GM12878 (cell line): ENCODE results near the gene FBF1. TPM values are rescaled to one million over a fixed set of nuclear protein-coding genes. Genes with fewer than 3 reads are reported as not detected.

Experiments used
- ATAC-seq: fragments of 200-7000 bp; cut with Tn5 transposase; 3 replicates; pipeline ENCODE4 v1.9.1; 2020; ENCODE audit warnings: mild to moderate bottlenecking, moderate library complexity
- BruUV-seq: library from RNA; stranded (reverse); fragments of 400-500 nt; replicated peaks from 2 replicates; lab custom pipeline; 2021; lab: Mats Ljungman, UMichigan
- CTCF ChIA-PET: fragments of 300-600 bp; sonication (Branson Sonifier 250); formaldehyde crosslinking; extraction: SDS; loops from one replicate; lab custom pipeline; 2021; ENCODE audit warnings: inconsistent platforms; lab: Yijun Ruan, JAX
- POLR2A ChIA-PET: fragments of 350-600 bp; formaldehyde crosslinking; extraction: SDS; loops from one replicate; lab custom pipeline; 2021; ENCODE audit warnings: inconsistent platforms; lab: Charles Lee
- RAD21 ChIA-PET: fragments of 300-600 bp; sonication (Branson Sonifier 250); formaldehyde crosslinking; loops from one replicate; lab custom pipeline; 2023; ENCODE audit warnings: antibody characterized with exemption; ENCODE audit not compliant: unreplicated experiment; lab: Charles Lee
- SMC1A ChIA-PET: fragments of 300-600 bp; sonication (Branson Sonifier 250); formaldehyde crosslinking; loops from one replicate; lab custom pipeline; 2023; ENCODE audit not compliant: unreplicated experiment, uncharacterized antibody; lab: Charles Lee
- DNase-seq: peaks from one replicate; pipeline ENCODE4 v3.0.0-alpha.2; 2011; ENCODE audit warnings: low read depth, low spot score
- FAIRE-seq: peaks from 3 replicates; lab custom pipeline; 2011; peaks lifted over from hg19 to GRCh38; lab: Jason Lieb, UNC
- H2AFZ ChIP-seq: 2 replicates; pipeline ENCODE4 v1.6.0; 2011; ENCODE audit warnings: low read depth, low read length, control low read depth; ENCODE audit not compliant: control insufficient read depth
- H3K27ac ChIP-seq: 2 replicates; pipeline ENCODE4 v1.5.1; 2011; ENCODE audit warnings: control low read depth; ENCODE audit not compliant: control insufficient read depth, insufficient read depth
- H3K27me3 ChIP-seq, 2 experiments: replicated peaks in 1 of 2; 2 replicates each; pipeline versions ENCODE4 v1.6.0 to v1.6.1; 2011; ENCODE audit warnings: low read length in 1 of 2; ENCODE audit not compliant: control insufficient read depth in 2 of 2, insufficient read depth in 2 of 2
- H3K36me3 ChIP-seq, 2 experiments: 2 replicates each; pipeline ENCODE4 v1.5.1; 2011; ENCODE audit warnings: low read length in 1 of 2; ENCODE audit not compliant: control insufficient read depth in 2 of 2, insufficient read depth in 2 of 2
- H3K4me1 ChIP-seq: 2 replicates; pipeline ENCODE4 v1.6.1; 2011; ENCODE audit warnings: mild to moderate bottlenecking, low read length, moderate library complexity, mixed read lengths; ENCODE audit not compliant: control insufficient read depth, insufficient read depth
- H3K4me2 ChIP-seq: 2 replicates; pipeline ENCODE4 v1.6.0; 2011; ENCODE audit warnings: control low read depth; ENCODE audit not compliant: control insufficient read depth, insufficient read depth
- H3K4me3 ChIP-seq: fragments of 200-600 bp; sonication (generic); 2 replicates; pipeline ENCODE4 v1.5.1; 2016
- H3K79me2 ChIP-seq: 2 replicates; pipeline ENCODE4 v1.6.0; 2011; ENCODE audit warnings: low read length; ENCODE audit not compliant: control insufficient read depth, insufficient read depth
- H3K9ac ChIP-seq: 2 replicates; pipeline ENCODE4 v1.8.0; 2011; ENCODE audit warnings: low read length, control low read depth, mixed read lengths; ENCODE audit not compliant: control insufficient read depth, insufficient read depth
- H3K9me3 ChIP-seq: replicated peaks from 3 replicates; pipeline ENCODE4 v1.5.1; 2011; ENCODE audit warnings: mild to moderate bottlenecking, low read length; ENCODE audit not compliant: control insufficient read depth, insufficient read depth
- H4K20me1 ChIP-seq: 2 replicates; pipeline ENCODE4 v1.6.0; 2011; ENCODE audit not compliant: control insufficient read depth, insufficient read depth
- BACH1 ChIP-seq: fragments of 450-650 bp; IDR thresholded peaks from 2 replicates; pipeline ENCODE4 v1.6.1; 2017; ENCODE audit warnings: mild to moderate bottlenecking, borderline replicate concordance
- BHLHE40 ChIP-seq, 2 experiments: fragments of 450-650 bp in 1 of 2; IDR thresholded peaks; 2 replicates each; pipeline ENCODE4 v1.6.1; 2011 to 2017; ENCODE audit warnings: low read depth in 2 of 2, borderline replicate concordance in 1 of 2, improper control_type of control experiment in 1 of 2, low read length in 1 of 2, mild to moderate bottlenecking in 1 of 2
- CBX5 ChIP-seq: sonication (generic); IDR thresholded peaks from 2 replicates; pipeline ENCODE4 v1.6.1; 2016; ENCODE audit warnings: low read depth, moderate library complexity, mild to moderate bottlenecking, inconsistent platforms
- CHD2 ChIP-seq: IDR thresholded peaks from 2 replicates; pipeline ENCODE4 v1.6.1; 2011; ENCODE audit warnings: low read depth, low read length, improper control_type of control experiment, borderline replicate concordance
- DPF2 ChIP-seq: fragments of 450-650 bp; IDR thresholded peaks from 2 replicates; pipeline ENCODE4 v1.6.1; 2017; ENCODE audit warnings: mild to moderate bottlenecking
- EED ChIP-seq: sonication (generic); IDR thresholded peaks from 2 replicates; pipeline ENCODE4 v1.6.1; 2016; ENCODE audit warnings: antibody characterized with exemption, low read depth
- EGR1 ChIP-seq, 2 experiments: IDR thresholded peaks; 1 replicate in 1 of 2; 2 replicates in 1 of 2; pipeline ENCODE4 v1.6.1; 2011 to 2012; ENCODE audit warnings: low read depth in 2 of 2, low read length in 2 of 2, borderline replicate concordance in 1 of 2, mild to moderate bottlenecking in 1 of 2, moderate library complexity in 1 of 2
- KLF5 ChIP-seq: fragments of 450-650 bp; IDR thresholded peaks from 2 replicates; pipeline ENCODE4 v1.6.1; 2014; ENCODE audit warnings: mild to moderate bottlenecking; ENCODE audit not compliant: partially characterized antibody
- MXI1 ChIP-seq: fragments of 150-350 bp; IDR thresholded peaks from 2 replicates; pipeline ENCODE4 v1.6.1; 2011; ENCODE audit warnings: low read depth, mild to moderate bottlenecking, inconsistent platforms, low read length, improper control_type of control experiment
- RFX5 ChIP-seq: IDR thresholded peaks from 2 replicates; pipeline ENCODE4 v1.6.1; 2011; ENCODE audit warnings: low read depth, low read length, improper control_type of control experiment
- RUNX3 ChIP-seq: IDR thresholded peaks from 2 replicates; pipeline ENCODE4 v1.6.1; 2012; ENCODE audit warnings: low read length, inconsistent platforms
- SIX5 ChIP-seq: IDR thresholded peaks from 2 replicates; pipeline ENCODE4 v1.6.1; 2011; ENCODE audit warnings: mild to moderate bottlenecking, low read depth, low read length, moderate library complexity; ENCODE audit not compliant: severe bottlenecking
- SMAD5 ChIP-seq: IDR thresholded peaks from 2 replicates; pipeline ENCODE4 v1.6.1; 2016; ENCODE audit warnings: antibody characterized with exemption, low read depth
- SP1 ChIP-seq: IDR thresholded peaks from one replicate; pipeline ENCODE4 v1.6.1; 2011; ENCODE audit warnings: low read depth, low read length
- SUPT20H ChIP-seq: IDR thresholded peaks from 2 replicates; pipeline ENCODE4 v1.6.1; 2011; ENCODE audit warnings: low read depth, mild to moderate bottlenecking, low read length, moderate library complexity, borderline replicate concordance; ENCODE audit not compliant: control insufficient read depth
- USF2 ChIP-seq: IDR thresholded peaks from 2 replicates; pipeline ENCODE4 v1.6.1; 2011; ENCODE audit warnings: low read depth, low read length, improper control_type of control experiment, borderline replicate concordance
- WRNIP1 ChIP-seq: IDR thresholded peaks from 2 replicates; pipeline ENCODE4 v1.6.1; 2011; ENCODE audit warnings: low read depth, low read length, improper control_type of control experiment, borderline replicate concordance
- ZNF217 ChIP-seq: fragments of 450-650 bp; IDR thresholded peaks from 2 replicates; pipeline ENCODE4 v1.6.1; 2017; ENCODE audit warnings: antibody characterized with exemption, mild to moderate bottlenecking
- WGBS: methylation state at CpG from one replicate; pipeline ENCODE4 v1.1.6; 2016; ENCODE audit warnings: low lambda C conversion rate; ENCODE audit not compliant: insufficient replicate concordance, insufficient coverage; ENCODE audit errors: missing lambda C conversion rate; 5-methylcytosine and 5-hydroxymethylcytosine counted together
- in situ Hi-C: fragments of 300-500 bp; cut with MboI; formaldehyde crosslinking; loops from 9 replicates; pipeline ENCODE4 v1.14.3; 2018; ENCODE audit warnings: mixed read lengths
- intact Hi-C: fragments of 100-400 bp; cut with micrococcal nuclease; formaldehyde crosslinking; loops from one replicate; pipeline ENCODE4 v1.14.2; 2022; ENCODE audit not compliant: unreplicated experiment
- polyA plus RNA-seq, 11 experiments: library from polyadenylated mRNA; depleted of rRNA in 4 of 11; unstranded in 6 of 11; stranded (reverse) in 5 of 11; fragments of >200 nt; fragmentation: Nextera tagmentation in 4 of 11; fragmentation: Illumina TruSeq in 1 of 11; extraction: Ambion mirVana in 4 of 11; extraction: Trizol in 1 of 11; gene quantifications; 1 replicate in 1 of 11; 2 replicates in 10 of 11; pipeline versions ENCODE4 v1.2.1 to v1.2.3, GENCODE V29; 2011 to 2016; ENCODE audit warnings: inconsistent platforms in 2 of 11, missing spikeins in 2 of 11, low read depth in 1 of 11
- total RNA-seq, 4 experiments: library from RNA; depleted of rRNA in 3 of 4; stranded (reverse); fragments of >200 nt in 3 of 4; fragmentation: Illumina TruSeq in 1 of 4; extraction: Trizol in 1 of 4; gene quantifications; 2 replicates each; pipeline versions ENCODE4 v1.2.1 to v1.2.3, GENCODE V29; 2013 to 2021
- TF ChIP-seq, protein P1 (sequence below): IDR thresholded peaks from 2 replicates; pipeline ENCODE4 v1.6.1; 2011; ENCODE audit warnings: borderline replicate concordance, low read depth, mild to moderate bottlenecking, moderate library complexity, low read length; ENCODE audit not compliant: insufficient read depth, poor library complexity, severe bottlenecking

Gene FBF1
- total and polyA plus RNA-seq, 10 of the 15 experiments (the other 5 are each of a cell fraction or from before 2014, with no cell fraction given): 0.29 to 15.0 (median 7.0) TPM

- Histone ChIP-seq H2AFZ (no peak overlapping the region), H3K27me3 (no peaks in the 10 kb centered on the region), H3K9me3 (no peaks in the 10 kb centered on the region), H3K4me2 (no peak overlapping the region), H3K4me1 (no peaks in the 10 kb centered on the region; the same call in 1 of the 2 replicates), H4K20me1 (no peaks in the 10 kb centered on the region), H3K9ac (no peak overlapping the region), H3K36me3 (peaks cover 10 to 17% of the 10 kb centered on the region in 2 experiments; a peak in 3 of 4 replicates), H3K4me3 (no peak overlapping the region), H3K27ac (no peak overlapping the region), H3K79me2 (peaks cover 11% of the 10 kb centered on the region)
- ChIA-PET SMC1A (interaction anchor here (1.4 kb wide), 1 partner anchor 46 kb away, joined by 4 read pairs; the partner anchor contains the start of gene WBP2), RAD21 (no interaction called here), POLR2A (no interaction called here), CTCF (interaction anchor here (1.0 kb wide), 1 partner anchor 22 kb away, joined by 3 read pairs; no protein-coding TSS in a partner anchor)
- BruUV-seq: no TSS peak
- DNase-seq (no peak), FAIRE-seq (no peak), ATAC-seq (no peak)
- intact Hi-C loops: no loop called here
- in situ Hi-C loops: no loop called here
- 96% methylated on average over 18 of the region's 18 CpGs for WGBS
- no peak for TF ChIP-seq BACH1
- no peak for TF ChIP-seq USF2
- TF ChIP-seq SUPT20H: no peak
- TF ChIP-seq EGR1 (IDR thresholded peaks at IDR 0.05; ENCODE audit: borderline replicate concordance in 1 of 2, low read depth in 2 of 2, low read length in 2 of 2): no peak
- no peak for TF ChIP-seq CHD2
- no peak for TF ChIP-seq RUNX3
- TF ChIP-seq BHLHE40 (IDR thresholded peaks at IDR 0.05; ENCODE audit: borderline replicate concordance in 1 of 2, low read depth in 2 of 2, low read length in 1 of 2): no peak
- no peak for TF ChIP-seq SIX5
- no peak for TF ChIP-seq SMAD5
- TF ChIP-seq, protein P1, sequence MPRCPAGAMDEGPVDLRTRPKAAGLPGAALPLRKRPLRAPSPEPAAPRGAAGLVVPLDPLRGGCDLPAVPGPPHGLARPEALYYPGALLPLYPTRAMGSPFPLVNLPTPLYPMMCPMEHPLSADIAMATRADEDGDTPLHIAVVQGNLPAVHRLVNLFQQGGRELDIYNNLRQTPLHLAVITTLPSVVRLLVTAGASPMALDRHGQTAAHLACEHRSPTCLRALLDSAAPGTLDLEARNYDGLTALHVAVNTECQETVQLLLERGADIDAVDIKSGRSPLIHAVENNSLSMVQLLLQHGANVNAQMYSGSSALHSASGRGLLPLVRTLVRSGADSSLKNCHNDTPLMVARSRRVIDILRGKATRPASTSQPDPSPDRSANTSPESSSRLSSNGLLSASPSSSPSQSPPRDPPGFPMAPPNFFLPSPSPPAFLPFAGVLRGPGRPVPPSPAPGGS: no peak
- TF ChIP-seq RFX5: no peak
- TF ChIP-seq ZNF217: no peak
- TF ChIP-seq EED: no peak
- no peak for TF ChIP-seq KLF5
- no peak for TF ChIP-seq MXI1
- no peak for TF ChIP-seq WRNIP1
- no peak for TF ChIP-seq SP1
- TF ChIP-seq DPF2: no peak
- no peak for TF ChIP-seq CBX5
Measured at GRCh38 chr17:75901727-75902126, 39.1 kb downstream of the FBF1 start.
